HG03571 (cell line): ENCODE results near the gene CCDC28B.

Experiments used
- ATAC-seq: cut with Tn5 transposase; IDR thresholded peaks from one replicate; pipeline ENCODE4 v1.9.1; 2021; ENCODE audit not compliant: unreplicated experiment

Gene CCDC28B

GRCh38 chr1:32192220-32192948 is 8.0 kb upstream of the CCDC28B start:
- ATAC-seq, result no peak

GRCh38 chr1:32194984-32195383 is 5.4 kb upstream of the CCDC28B start:
- no peak for ATAC-seq

DNA sequence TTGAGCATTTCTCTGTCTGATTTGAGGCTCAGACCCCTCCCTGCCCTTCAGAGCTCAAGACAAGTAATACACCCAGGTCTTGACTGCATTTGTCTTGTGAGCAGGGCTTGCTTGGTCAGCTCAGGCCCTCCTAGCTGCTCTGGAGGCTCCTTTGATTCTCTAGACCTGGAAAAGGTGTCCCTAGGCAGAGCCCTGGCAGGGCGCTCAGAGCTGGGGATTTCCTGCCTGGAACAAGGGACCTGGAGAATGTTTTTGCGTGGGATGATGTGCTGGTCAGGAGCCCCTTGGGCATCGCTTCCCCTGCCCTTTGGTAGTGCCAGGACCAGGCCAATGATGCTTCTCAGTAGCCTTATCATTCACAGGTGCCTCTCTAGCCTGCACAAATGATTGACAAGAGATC is 4.9 kb upstream of the CCDC28B start:
- no peak for ATAC-seq

- ATAC-seq, result no peak
These were observed 4.2 kb upstream of the CCDC28B start for GRCh38 chr1:32195972-32196823.

DNA sequence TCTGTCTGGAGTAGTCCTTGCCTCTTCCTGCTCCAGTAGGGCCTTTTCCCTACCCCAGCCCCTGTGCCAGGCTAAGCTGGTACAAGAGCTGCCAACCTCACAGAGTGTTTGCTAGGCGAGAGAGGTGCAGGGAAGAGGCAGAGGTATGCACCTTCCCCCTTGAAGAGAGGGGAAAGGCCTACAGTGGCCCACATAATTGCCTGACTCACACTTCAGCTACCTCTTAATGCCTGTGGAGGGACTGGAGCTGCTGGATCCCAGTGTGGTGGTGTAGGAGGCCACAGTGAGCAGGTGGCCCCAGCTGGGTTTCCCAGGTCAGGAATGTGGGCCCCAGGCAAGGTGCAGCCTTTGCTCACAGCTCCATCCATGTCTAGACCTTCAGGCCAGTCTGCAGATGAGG is 3.3 kb upstream of the CCDC28B start:
- ATAC-seq, result no peak

GRCh38 chr1:32197837-32198236 is 2.6 kb upstream of the CCDC28B start:
- no peak for ATAC-seq

DNA sequence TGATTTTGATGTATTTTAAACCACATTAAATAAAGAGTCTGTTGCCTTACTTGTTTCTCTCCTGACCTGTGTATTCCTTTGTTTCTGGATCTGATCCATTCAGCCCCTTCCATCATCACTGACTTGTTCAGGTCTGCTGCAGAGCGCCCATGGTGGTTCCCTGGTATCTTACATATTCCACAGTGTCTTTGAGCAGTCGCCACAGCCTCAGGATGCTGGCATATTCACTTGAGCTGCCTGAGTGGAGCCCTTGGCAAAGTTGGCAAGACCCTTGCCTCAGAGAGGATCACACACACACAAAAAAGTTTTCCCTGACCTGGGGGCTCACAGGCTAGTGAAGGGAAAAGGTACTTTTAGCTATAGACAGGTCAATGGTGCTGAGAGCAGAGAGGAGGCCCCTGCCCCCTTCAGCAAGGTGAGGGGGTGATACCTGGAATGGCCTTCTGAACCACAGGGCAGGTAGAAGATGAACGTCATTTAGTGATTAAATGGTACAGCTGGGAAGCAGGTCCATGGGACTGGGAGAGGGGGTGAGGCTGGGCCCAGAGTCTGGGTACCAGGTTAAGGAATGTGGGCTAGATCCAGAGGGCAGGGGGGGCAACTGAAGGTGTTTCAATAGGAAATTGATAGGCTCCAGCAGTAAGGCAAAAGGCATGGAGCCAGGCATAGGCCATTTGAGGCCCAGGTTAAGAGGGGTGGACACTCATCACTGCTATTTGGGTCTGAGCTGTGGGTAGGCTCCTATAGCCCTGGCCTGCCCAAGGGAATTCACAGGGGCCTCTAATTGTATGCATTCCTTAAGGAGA is 2.0 kb upstream of the CCDC28B start:
- ATAC-seq, result no peak

- ATAC-seq, result no peak
These were observed 1.2 kb upstream of the CCDC28B start for GRCh38 chr1:32199043-32199716.

DNA sequence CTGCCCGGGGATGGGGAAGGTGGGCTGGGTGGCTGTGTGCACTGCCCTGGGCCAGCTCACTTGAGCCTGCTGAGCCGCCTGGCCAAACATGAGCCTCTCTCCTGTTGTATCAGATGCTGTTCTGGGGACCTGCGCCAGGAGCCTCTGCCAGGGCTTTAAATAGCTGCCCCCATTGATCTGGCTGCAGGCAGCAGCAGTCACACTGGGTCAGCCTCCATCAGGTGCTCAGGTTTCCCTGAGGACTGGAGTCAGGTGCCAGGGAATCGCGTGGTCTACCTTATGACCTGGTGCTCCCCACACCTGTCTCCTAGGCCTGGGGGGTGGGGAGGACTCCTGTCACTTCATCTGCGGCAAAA is 700 bp upstream of the CCDC28B start:
- no peak for ATAC-seq

GRCh38 chr1:32201011-32201855 is 838 bp downstream of the CCDC28B start:
- ATAC-seq, result no peak

DNA sequence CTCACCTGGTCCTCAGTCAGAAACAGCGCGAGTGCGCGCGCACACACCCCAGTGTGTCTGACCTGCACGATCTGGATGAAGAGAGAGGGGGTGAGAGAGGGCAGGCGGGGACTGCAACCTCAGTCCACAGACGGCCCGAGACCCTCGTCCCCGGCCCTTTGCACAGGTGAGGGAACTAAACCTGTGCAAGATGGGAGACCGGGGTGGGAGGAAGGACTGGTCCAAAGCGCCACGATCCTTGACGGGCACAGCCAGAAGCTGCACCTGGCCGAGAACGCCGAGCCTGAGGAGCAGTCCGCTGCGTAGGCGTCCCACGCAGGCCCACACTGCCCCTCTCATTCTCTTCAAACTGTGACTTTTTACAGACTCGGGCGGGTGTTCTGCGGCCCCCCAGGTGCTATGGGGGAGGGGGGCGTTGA is 4.6 kb downstream of the CCDC28B start:
- ATAC-seq, result no peak

DNA sequence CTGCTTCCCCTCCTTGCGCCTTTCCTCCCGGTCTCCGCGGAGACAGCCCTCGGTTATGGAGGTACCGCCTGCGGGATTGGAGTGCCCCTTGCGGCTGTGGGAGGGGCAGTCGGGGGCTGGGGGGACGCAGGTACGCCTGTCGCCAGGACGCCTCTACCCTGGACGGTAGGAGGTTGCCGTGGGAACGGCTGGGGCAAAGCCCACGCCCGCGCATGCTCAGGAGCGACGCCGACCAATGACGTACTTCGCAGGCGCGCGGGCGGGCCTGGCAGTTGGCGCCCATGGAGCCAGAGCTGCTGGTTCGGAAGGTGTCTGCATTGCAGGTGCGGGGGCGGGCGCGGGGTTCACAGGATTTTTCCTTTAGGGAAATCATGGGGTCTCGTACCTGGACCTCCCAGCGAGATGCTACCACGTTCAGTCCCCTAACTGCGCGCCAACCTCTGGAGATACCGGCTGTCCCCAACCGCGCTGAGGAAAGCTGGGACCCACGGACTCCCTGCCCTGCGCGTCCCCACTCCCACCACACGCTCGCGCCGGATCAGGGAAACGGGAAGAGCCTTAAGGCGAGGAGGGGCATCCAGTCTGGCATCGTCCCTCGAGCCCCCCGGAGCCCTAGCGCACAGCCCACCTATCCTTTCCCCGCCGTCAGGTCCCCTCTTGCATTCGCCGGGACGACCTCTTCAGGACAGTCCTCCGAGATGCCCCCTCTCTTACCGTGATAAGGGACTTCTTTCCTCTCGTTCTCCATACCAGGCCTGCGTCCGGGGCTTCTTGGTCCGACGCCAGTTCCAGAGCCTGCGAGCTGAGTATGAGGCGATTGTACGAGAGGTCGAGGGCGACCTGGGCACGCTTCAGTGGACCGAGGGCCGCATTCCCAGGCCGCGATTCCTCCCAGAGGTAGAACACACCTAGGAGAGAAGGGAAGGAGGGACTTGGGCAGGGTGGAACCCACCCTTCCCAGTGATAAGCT is 5.3 kb downstream of the CCDC28B start, which contains the start of gene IQCC:
IQCC (plus strand) TSS at position 271 of the 970 bp plus-strand sequence; CDS start at position 282, 11 bp downstream.
- peak; percentile 63 for ATAC-seq

GRCh38 chr1:32208469-32208868 is 8.1 kb downstream of the CCDC28B start:
- no peak for ATAC-seq

DNA sequence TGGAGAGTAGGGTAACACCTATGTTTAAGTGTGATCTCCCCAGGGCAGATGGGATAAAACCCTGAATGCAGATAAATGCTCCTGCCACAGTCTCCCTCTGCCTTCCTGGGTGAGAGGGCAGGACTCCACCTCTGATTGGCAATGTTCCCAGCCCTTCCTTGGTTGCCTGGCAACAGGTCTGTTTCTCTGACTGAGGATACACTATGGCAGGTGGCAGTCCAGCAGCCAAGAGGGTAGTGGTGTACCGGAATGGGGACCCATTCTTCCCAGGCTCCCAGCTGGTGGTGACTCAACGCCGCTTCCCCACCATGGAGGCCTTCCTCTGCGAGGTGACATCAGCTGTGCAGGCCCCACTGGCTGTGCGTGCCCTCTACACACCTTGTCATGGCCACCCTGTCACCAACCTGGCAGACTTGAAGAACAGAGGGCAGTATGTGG is 8.5 kb downstream of the CCDC28B start, which contains the start of gene DCDC2B:
DCDC2B (plus strand) TSS at position 199 of the 438 bp plus-strand sequence; CDS start at position 204, 5 bp downstream.
- ATAC-seq, result no peak

DNA sequence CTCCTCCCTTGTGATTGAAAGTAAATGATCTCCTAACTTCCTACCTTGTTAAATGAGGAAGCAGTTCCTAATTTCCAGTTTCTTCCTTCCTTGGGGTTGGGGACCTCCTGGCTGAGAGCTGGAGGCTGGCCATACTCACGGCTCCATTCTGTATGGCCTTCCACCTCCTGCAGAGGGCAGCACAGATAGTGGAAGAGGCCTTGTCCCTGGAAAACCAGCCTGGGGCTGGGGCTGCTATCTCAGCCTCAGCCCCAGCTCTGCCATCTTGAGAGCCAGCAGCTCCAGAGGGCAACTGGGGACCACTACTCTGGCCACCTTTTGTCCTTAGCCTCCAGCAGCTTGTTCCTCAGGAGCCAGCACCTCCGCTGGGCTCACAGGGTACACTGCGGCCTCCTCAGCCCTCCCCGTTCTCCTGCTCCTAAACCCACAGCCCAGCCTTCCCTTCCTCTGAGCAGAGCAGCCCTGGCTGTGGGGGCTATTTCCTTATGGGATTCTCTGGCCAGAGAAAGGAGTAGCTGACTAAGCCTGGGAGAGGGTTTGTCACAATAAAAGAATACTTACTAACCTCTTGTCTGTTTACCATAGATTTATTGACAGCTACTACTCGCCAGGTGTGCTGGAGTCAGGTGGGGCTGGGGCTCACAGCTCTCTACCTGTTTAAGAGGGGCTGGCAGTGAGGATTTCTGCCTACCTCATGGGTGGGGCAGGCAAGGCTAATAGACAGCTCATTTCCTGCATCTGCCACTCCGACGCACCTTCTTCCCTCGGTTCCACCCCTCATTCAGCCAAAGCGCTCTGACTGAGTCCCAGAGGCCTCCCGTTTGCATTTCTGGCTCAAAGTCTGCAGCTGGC is 15.5 kb downstream of the CCDC28B start:
- ATAC-seq, result no peak

DNA sequence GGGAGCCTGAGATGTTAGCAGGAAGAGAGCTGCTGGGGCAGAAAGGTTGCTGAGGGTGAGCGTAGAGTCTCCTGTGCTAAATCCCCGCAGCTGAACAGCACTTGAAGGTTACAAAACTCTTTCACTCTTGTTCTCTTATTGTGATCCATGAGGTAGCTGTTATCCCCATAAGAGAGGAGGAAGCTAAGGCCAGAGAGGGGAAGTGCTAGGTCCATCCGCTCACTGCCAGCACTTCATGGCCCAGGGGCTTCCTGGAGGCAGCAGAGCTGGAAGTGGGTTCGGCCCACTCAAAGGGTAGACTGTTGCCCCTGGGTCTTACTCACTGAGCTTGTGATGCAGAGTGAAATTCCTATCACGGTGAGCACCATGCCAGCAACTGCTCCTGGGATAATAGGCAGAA is 16.2 kb downstream of the CCDC28B start:
- ATAC-seq, result no peak

- ATAC-seq, result no peak
These were observed 18.6 kb downstream of the CCDC28B start for GRCh38 chr1:32219022-32219421.
